HG03175 (cell line): ENCODE results near the gene SRSF4.
"Not testable (repeated sequence)": the region's sequence is repeated elsewhere in the genome, so short reads cannot be mapped to it uniquely, and the experiment has no call there.

ENCODE experiments used
- ATAC-seq: cut with Tn5 transposase; IDR thresholded peaks from one replicate; pipeline ENCODE4 v1.9.1; 2021; ENCODE audit warnings: mild to moderate bottlenecking, moderate library complexity; ENCODE audit not compliant: unreplicated experiment

SRSF4 gene

DNA sequence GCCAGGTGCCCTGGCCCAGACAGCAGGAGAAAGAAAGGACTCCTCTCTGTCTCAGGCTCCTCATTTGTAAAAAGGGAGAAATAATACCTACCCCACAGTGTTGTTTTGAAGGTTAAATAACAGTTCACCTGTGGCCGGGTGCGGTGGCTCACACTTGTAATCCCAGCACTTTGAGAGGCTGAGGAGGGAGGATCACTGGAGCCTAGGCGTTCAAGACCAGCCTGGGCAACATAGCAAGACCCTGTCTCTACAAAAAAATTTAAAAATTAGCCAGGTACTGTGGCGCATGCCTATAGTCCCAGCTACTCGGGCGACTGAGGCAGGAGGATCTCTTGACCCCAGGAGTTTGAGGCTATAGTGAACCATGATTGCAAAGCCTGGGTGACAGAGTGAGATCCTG lies 55.5 kb downstream of the SRSF4 start:
- no peak for ATAC-seq

DNA sequence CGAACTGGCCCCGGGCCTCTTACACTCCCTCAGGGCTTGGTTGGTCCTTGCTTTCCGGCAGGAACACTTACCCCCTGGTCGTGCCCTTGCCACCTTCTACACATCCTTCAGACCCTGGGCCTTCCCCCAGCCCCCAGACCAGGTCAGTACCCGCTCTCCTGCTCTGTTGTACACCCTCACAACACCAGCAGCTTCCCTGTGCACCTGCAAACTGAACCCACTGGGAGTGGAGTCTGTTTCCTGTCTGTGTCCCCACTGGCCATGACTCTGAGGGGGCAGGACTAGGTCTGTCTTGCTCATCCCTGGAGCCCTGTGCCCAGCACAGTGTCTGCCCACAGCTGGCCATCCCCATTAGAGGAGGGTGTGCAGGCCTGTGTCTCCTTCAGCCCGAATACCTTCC lies 55.9 kb downstream of the SRSF4 start:
- no peak for ATAC-seq

DNA sequence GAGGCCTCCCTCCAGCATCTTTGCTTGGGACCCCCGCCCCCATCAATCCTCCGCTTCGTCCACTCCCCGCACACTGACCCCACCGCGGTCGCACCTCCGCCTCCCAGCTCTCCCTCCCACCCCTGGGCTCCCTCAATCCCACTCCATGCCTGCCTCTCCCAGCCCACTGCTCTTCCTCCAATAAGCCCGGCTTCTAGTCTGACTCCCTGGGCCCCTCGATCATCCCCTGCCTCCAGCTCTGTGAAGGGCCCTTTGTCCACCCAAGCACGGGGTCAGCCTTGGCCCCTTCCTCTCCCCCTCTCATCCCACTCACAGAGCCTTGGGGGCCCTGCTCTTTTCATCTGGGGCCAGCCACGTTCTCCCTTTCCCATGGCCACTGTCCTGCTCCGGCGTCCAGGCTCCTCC lies 56.5 kb downstream of the SRSF4 start:
- ATAC-seq = no peak

DNA sequence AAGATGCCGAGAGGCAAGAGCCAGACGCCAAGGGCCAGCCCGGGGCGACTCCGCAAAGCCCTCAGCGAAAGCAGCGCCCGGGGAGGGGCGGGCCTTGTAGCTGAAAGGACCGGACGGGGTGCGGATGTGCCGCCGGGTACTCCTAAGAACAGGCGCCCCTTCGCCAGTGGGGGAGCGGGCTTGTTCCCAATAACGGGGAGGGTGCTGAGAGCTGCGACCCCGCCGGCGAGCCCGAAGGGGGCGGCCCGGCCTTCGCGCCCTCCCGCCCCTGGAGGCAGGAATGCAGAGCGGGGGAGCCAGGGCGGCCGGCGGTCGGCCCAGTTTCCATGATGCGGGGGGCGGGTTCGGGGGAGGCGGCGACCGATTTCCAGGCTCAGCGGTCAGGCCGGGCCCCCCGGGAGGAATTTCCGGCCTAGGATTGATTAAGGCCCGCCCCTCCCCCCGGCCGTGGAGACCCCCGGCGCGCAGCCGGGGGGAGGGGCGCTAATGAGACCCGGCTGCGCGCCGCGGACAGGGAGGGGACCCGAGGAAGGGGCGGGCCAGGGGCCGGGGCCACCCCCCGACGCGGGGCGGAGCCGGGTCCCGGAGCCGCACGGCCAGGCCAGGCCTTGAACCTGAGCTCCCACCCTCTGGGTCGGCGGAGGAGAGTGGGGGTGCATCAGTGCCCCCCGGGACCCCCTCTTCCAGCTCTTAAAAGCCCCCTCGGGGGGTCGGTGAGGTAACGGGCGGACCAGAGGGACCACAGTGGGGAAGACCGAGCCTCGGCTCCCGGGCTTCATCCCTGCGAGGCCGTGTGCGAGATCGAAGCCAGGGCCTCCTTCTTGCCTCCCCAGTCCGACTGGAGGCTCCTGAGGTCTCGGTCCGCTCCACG lies 57.1 kb downstream of the SRSF4 start:
- no peak for ATAC-seq

DNA sequence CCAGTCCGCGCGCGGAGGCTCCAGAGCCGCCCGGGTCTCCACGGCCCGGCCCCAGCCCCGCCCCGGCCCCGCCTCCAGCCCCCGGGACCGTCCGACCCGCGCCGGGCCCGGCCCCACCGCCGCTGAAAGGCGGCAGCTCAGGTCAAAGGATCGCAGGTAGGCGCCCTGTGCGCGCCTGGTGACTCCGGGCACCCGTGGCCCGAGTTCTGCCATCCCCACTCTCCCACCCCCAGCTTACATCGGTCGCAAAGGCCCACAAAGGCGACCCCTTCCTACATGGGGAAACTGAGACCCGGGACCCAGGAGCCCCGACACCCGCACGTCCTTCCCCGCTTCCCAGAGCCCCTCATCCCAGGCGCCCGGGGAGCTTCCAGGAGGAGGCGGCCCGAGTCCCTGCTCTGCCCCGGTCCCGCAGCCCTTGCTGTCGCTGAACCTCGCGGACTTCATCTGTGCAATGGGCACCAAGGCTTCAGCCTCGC lies 57.8 kb downstream of the SRSF4 start, which contains the start of gene TMEM200B:
TMEM200B (minus strand) TSS at position 17 of the 479 bp plus-strand sequence. CDS start 2,075 bp downstream, outside the sequence.
- ATAC-seq = no peak

DNA sequence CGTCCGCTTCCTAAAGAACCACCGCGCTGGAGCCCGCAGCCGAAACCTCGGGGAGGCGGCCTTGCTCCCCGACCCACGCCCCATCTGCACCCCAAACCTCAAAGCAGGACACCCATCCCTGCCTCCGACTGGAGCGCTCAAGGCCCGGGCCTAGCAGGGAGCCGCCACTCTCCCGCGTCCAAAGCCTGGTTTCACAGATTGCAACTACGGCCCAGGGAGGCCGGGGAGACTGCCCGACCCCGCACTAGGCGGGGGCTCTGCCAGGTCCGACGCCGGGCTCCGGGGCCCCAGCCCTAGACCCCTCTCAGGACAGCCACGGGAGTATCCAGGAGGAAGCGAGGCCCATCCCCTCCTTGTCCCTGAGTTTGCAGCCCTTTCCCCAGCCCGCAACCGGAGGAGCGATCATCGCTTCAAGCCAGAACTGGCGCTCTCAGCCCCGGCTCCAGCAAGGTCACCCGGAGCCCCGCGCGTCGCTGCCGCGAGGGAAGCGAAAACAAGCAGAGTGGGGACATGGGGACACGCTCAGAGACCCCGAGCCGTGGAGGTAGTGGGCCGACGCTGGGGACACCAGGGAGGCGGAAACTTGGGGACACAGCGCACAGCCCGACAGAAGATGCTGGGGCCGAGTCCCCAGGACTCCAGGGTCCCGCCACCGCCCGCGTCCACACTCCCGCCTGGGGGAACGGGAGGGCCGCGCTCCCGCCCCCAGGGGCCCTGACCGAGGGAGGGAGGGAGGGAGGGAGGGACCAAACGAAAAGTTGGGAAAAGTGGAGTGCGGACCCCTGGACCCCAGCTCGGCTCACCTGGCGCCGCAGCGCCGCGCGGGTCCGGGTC lies 58.4 kb downstream of the SRSF4 start:
- ATAC-seq = no peak

DNA sequence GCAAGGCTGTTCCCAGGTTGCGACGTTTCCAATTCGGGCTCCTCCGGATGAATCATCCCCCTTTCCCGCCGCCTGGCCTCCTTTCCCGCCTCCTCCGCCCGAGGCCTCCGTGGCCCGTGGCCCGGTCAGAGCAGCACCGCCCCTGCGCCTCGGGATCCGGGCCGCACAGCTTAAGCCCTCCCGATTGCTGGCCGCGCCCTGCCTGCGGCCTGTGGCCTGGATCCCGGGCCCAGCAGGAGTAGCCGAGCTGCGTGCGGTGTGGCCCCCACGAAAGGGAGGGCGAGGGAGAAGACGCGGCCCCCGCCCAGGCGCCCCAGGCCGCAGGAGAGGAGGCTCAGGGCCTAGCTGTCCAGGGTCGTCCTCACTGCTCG lies 59.0 kb downstream of the SRSF4 start:
- no peak for ATAC-seq

DNA sequence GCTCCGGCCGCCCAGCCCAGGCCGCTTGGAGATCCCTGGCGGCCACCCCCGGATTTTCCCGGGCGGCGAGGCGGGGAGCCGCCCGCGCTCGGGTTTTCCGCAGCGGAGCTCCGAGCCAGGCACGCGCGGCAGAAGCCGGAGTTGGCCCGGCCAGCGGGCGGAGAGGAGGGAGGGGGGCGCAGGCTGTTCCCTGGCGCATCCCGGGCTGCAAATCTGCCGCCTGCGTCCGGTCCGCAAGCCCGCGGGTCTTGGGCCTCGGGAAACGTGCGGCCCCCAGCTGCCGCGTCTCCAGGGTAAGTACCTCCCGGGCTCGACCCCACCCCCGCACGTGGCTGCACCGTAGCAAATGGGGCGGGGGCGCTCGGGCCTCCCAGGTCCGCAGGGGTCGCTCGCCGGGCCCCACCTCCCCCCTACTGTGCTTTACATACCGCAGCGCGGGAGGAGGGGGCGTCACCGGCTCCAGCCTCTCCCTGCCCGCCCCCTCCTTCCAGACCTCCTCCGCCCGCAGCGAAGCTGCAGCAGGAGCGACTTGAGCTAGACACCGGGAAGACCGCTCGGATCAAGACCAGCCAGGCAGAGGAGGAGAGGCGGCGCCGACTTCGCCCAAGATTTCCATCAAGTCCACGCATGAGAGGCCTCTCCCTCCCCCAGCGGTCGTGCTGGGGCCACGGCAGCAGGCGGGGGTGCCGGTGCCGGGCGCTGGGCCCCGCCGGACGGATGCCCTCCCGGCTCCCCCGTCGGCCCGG lies 59.6 kb downstream of the SRSF4 start:
- no peak for ATAC-seq

DNA sequence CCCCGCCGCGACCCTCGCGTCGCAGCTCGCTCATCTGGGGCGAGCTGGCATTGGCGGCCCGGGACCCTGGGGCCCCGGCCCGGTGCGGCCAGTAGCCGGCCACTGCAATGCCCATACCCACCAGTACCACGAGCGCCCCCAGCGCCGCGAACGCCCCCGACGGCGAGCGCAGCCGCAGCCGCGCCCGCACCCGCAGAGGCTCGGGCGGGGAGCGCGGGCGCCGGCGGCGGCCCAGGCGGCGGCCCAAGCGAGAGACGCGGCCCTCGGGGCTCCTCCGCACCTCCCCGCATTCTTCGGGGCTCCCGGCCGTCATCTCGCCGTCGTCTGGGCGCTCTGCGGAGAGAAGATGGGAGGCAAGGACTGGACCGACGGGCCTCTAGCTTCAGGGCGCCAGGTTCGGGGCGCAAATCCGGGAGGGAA lies 60.2 kb downstream of the SRSF4 start:
- ATAC-seq = no peak

DNA sequence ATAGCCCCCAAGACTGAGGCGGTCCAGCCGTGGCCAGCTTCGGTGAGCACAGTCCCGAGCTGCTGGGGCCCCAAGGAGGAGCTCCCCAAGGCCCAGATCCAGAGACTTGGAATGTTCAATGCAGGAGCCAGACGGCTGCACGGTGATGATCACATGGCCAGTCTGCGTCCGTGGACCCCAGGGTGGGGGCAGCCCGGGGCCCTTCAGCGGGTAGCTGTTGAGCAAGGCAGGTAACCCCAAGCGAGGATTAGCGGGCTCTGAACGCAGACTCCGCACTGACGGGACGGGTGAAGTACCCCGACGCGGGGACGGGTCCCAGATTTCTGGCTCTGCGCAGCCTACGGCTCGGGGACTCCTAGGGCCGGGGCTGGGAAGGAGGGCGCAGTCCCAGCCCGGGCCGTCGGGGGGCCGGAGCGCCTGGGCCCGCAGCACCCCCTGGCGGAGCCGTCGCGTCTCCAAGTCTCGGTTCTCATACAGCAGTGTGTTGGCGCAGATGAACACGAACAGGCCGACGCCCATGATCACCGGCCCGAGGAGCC lies 60.7 kb downstream of the SRSF4 start:
- ATAC-seq = no peak

DNA sequence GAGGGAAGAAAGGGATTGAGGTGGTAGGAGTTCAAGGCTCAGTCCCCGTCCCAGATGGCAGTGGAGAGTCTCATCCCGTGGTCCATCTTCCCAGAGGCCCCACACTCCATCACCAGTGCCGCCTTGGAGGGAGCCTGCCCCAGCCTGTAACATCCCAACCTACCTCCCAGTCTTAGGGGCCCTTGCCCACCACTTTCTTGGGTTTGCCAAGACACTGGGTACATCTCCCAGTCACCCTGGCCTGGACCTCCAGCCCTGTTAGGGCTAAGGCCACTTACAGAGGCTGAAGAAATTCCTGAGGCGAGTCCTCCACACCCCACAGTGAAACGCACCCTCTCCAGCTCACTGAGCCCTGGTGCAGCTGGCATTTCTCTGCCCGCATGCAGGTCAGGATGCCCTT lies 61.3 kb downstream of the SRSF4 start:
- ATAC-seq = no peak

DNA sequence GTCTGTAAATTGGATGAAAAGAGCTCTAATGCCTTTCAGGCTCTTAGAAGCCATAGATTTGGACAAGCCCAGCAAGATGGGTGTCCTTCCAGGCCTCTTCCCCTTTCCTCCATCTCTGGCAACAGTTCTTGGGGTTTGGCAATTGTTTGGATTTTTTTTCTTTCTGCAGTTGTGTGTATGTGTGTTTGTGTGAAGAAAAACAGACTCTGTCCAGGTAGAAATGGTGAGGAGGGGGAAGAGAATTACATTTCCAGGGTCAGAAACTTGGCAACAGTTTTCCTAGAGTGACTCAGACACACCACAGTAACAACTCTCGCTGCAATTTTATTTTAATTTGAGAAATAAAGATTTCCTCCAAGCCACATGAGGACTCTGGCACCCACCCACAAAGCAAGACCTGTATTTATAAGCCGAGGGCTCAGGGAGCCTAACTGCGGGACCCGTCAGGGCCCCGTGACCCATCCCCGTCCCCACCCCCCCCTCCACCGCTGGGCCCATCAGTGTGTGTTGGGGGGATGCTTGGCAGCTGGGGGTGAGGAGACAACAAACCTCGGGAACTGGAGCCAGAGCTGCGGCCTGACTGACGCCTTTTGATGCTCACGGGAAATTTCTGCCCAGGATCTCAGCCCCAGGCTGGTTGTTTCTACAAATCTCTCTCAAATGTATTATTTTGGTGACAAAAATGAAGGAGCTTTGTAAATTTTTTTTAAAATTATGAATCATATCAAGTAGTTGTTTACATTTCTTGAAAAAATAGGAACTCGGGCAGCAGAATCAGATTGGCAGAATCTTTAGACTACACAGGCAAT lies 62.4 kb downstream of the SRSF4 start:
- no peak for ATAC-seq

DNA sequence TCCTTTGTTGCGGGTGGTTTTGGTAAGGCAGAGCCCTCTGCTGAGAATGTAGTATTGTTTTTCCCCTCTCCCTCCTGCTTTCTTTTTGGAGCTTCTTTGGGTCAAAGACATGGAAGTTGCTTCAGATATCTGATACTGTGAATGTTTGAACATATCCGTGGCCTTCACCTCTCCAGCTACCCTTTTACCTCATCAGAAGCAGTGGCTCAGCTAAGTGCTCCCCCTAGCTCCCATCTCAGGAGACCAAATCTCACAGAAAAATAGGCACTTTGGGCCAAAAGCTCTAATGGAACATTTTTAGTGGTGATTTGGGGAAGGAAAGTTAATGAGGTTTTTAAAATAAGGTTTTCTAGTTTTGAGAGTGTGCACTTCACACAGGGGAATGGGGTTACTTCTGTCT lies 64.3 kb downstream of the SRSF4 start:
- no peak for ATAC-seq

DNA sequence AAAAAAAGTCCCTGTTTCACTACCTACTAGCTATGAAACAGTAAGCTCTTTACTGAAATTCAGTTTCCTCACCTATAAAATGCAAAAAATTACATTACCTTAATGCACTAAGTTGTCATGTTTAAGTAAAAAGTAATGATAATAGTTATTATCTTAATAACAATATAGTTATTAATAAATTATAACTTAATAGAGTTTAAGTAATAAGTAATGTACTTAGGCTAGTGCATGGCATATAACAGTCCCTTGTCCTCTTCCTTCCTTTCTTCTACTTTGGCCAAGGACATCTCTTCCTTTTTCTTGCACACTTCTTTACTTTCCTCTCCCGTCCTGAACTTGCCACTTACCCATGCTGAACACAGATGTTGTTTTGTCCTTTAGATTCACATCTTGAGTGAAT lies 67.0 kb downstream of the SRSF4 start:
- ATAC-seq = no peak

DNA sequence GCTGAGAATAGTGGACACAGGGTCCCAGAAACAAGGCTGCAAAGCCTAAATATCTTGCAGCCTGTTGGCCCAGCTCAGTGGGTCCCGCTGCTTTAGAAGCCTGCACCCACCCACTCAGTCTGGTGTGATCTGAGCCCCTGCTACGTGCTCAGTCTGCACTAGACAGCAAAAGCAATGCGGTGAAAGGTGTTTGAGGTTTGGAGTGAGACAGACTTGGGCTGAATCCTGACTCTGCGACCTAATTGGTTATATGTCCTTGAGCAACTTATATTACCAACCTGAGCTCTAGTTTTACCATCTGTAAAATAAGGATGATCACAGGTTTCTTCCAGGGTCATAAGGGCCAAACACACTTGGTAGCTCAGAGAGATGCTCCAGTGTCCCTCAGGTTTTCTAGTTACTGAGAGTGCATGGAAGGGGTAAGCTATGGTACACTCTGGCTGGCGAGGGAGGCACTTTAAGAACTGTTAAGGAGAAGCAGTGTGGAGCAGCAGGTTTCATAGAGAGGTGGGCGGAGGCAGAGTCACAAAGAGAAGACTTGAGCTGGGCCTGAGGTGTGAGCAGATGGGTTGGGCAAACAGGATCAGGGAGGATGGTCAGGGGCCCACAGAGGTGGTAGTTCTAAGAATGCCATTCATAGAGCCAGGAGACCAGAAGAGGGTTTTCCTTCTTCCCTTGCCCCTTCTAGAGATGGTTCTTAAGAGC lies 68.1 kb downstream of the SRSF4 start:
- ATAC-seq = no peak

DNA sequence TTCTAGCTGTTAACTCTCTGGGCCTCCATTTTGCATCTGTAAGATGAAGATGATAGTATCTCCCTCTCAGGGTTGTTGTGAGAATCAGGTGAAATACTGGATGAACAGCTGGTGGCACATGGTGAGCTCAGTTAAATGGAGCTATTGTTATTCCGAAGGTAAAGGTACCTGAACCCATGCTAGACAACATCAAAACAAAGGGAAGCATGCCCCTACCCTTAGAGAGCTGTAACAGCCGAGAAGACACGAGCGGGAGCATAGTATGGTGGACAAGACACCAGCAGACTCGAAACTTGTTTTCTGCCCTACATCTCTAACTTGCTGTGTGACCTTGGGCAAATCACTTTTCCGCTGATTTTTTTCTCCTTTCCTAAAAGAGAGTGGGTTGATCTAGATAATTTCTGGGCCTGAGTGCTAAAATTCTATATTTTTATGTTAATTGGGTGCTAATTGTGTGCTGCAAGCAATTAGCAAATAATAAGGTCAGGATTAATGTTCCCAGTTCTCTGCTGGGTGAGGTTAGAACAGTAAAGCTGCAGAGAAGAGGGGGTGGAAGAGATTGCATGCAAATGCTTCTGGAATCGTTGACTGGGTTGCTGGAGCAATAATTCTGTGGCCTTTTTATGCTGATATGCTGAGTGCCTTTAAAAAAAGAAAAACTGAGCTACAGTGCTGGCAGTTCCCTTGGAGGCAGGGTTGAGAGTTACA lies 68.8 kb downstream of the SRSF4 start:
- ATAC-seq = no peak

DNA sequence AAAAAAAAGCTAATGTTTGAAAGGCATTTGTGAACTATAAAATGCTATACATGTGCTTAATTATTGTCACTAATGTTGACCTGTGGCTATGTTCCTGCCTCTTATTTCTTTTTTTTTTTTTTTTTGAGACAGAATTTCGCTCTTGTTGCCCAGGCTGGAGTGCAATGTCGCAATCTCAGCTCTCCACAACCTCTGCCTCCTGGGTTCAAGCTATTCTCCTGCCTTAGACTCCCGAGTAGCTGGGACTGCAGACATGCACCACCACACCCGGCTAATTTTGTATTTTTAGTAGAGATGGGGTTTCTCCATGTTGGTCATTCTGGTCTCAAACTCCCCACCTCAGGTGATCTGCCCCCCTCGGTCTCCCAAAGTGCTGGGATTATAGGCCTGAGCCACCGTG lies 73.7 kb downstream of the SRSF4 start:
- not testable (repeated sequence) for ATAC-seq

DNA sequence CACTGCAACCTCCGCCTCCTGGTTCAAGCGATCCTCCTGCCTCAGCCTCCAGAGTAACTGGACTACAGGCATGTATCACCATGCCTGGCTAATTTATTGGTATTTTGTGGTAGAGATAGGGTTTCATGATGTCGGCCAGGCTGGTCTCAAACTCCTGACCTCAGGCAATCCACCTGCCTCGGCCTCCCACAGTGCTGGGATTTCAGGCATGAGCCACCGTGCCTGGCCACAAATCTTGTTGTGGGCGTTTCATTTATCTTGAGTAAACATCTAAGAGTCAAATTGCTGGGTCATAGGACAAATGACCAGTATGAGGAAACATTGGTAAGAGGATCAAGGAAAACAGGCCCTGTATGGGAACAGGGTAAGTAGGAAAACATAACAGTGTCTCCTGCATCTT lies 75.9 kb downstream of the SRSF4 start:
- no peak for ATAC-seq

DNA sequence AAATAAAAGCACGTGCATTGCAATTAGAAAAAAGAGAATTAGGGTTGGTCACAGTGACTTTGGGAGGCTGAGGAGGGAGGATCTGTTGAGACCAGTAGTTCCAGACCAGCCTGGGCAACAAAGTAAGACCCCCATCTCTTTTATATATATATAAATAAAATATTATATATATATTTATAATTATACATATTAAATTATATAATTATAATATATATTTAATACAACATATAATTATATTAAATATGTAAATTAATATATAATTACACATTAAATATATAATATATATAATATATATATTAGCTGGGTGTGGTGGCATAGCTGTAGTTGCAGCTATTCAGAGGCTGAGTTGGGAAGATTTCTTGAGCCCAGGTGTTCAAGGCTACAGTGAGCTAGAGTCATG lies 81.2 kb downstream of the SRSF4 start:
- ATAC-seq = no peak
